Ovary (tissue), 9 donors: ENCODE results near the gene SNX25. TPM values are rescaled to one million over a fixed set of nuclear protein-coding genes. Genes with fewer than 3 reads are reported as not detected.

ENCODE experiments used
- DNase-seq, 5 donors: peaks; one replicate each; pipeline ENCODE4 v3.0.0-alpha.2; 2019 to 2020
- H3K27ac ChIP-seq, 2 donors: fragments of 200-600 bp; one replicate each; pipeline versions ENCODE4 v1.5.1 to v1.8.0; 2019 to 2022
- H3K27me3 ChIP-seq: fragments of 200-600 bp; one replicate; pipeline ENCODE4 v1.8.0; 2022
- H3K36me3 ChIP-seq: fragments of 200-600 bp; sonication (generic); one replicate; pipeline ENCODE4 v1.5.1; 2019
- H3K4me1 ChIP-seq: one replicate; pipeline ENCODE4 v1.8.1; 2013; ENCODE audit warnings: mild to moderate bottlenecking, moderate library complexity; ENCODE audit not compliant: insufficient read depth
- H3K4me3 ChIP-seq: fragments of 200-600 bp; sonication (generic); one replicate; pipeline ENCODE4 v1.5.1; 2017
- H3K9me3 ChIP-seq, 2 donors: fragments of 200-600 bp in 1 of 2; sonication (generic) in 1 of 2; one replicate each; pipeline versions ENCODE4 v1.5.1 to v1.8.1; 2013 to 2019; ENCODE audit warnings: mild to moderate bottlenecking in 1 of 2, moderate library complexity in 1 of 2
- EP300 ChIP-seq: sonication (generic); formaldehyde crosslinking; IDR thresholded peaks from one replicate; pipeline ENCODE4 v1.6.1; 2017; ENCODE audit warnings: antibody characterized with exemption
- POLR2A ChIP-seq: fragments of 450-650 bp; IDR thresholded peaks from one replicate; pipeline ENCODE4 v1.6.1; 2017; ENCODE audit warnings: antibody characterized with exemption, mild to moderate bottlenecking, moderate library complexity
- WGBS, 3 donors: extraction: QIAGEN DNeasy Blood & Tissue Kit in 1 of 3; methylation state at CpG; one replicate each; pipeline versions ENCODE4 v1.1.5 to v1.1.7; 2013 to 2017; 5-methylcytosine and 5-hydroxymethylcytosine counted together
- intact Hi-C, 4 donors: fragments of 100-400 bp; cut with DNase I; formaldehyde crosslinking; loops; one replicate each; pipeline versions ENCODE4 v1.11.0 to v1.15.1; 2022 to 2023
- polyA plus RNA-seq, 2 donors: library from polyadenylated mRNA; stranded (reverse); fragments of 200-250 nt in 1 of 2; fragments of 350-450 nt in 1 of 2; fragmentation: Illumina TruSeq in 1 of 2; extraction: RNeasy Lipid Tissue Mini Kit (QIAGEN cat#74804) in 1 of 2; gene quantifications; one replicate each; pipeline ENCODE4 v1.2.3, GENCODE V29; 2013 to 2014
- total RNA-seq, 7 donors: library from RNA; depleted of rRNA in 2 of 7; stranded (reverse); fragments of >200 nt in 2 of 7; fragmentation: NEBNext Ultra II Directional in 3 of 7; extraction: Animal tissue kit (Norgen Biotek cat#: 25700) in 3 of 7; gene quantifications; one replicate each; pipeline versions ENCODE4 v1.1.0 to v1.2.4, GENCODE V29; 2016 to 2023
- TF ChIP-seq, protein P1 (sequence below), 3 donors: fragments of 450-650 bp in 2 of 3; fragments of 200-600 bp in 1 of 3; IDR thresholded peaks; one replicate each; pipeline versions ENCODE4 v1.5.1 to v1.8.0; 2016 to 2022; ENCODE audit warnings: antibody characterized with exemption in 3 of 3, mild to moderate bottlenecking in 1 of 3
- donor health status: DM: no; HTN: no; CAD: no; lungs with moderate emphysema.
- donor health status: DM: no; HTN: no; CAD: no.
- donor health status: Bipolar disorder and iron deficiency.
- donor health status: DM: yes; HTN: yes; CAD: no.
- donor health status: DM: no; HTN: no; CAD: no.
- donor health status: DM: yes; HTN: yes; CAD: no.

The SNX25 gene
- total and polyA plus RNA-seq, 9 donors, result 7.9 to 28.4 (median 19.1) TPM

DNA sequence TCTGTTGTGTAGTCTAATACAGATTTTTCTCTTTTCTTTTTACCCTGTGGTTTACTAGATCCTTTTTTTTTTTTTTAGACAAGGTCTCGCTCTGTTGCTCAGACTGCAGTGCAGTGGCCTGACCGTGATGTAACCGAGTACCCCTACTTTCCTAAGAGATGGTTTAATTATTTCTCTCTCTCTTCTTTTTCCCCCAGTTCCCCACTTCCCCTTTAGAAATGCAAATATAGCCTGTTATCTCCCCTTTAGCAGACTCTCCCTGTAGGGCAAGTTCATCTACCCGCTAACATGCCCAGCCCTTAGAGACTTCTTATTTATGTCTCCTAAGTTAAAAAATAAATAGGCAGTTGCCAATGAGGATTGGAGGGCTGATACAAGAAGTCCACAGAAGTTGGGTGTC, 4.5 kb downstream of the SNX25 start:
- intact Hi-C loops, result loop anchor here in 1 of 4 donors (10.0 kb wide), 1 partner anchor 181 kb away; the partner anchor contains the start of genes ANKRD37 and LRP2BP

GRCh38 chr4:185215261-185215660, 5.9 kb downstream of the SNX25 start:
- Histone ChIP-seq H3K9me3 (no peaks in the 10 kb centered on the region), H3K27me3 (no peaks in the 10 kb centered on the region), H3K4me1 (peaks cover 5% of the 10 kb centered on the region), H3K27ac (no peak overlapping the region), H3K4me3 (no peak overlapping the region), H3K36me3 (no peaks in the 10 kb centered on the region)
- TF ChIP-seq POLR2A (no peak), EP300 (no peak)
- TF ChIP-seq, protein P1, sequence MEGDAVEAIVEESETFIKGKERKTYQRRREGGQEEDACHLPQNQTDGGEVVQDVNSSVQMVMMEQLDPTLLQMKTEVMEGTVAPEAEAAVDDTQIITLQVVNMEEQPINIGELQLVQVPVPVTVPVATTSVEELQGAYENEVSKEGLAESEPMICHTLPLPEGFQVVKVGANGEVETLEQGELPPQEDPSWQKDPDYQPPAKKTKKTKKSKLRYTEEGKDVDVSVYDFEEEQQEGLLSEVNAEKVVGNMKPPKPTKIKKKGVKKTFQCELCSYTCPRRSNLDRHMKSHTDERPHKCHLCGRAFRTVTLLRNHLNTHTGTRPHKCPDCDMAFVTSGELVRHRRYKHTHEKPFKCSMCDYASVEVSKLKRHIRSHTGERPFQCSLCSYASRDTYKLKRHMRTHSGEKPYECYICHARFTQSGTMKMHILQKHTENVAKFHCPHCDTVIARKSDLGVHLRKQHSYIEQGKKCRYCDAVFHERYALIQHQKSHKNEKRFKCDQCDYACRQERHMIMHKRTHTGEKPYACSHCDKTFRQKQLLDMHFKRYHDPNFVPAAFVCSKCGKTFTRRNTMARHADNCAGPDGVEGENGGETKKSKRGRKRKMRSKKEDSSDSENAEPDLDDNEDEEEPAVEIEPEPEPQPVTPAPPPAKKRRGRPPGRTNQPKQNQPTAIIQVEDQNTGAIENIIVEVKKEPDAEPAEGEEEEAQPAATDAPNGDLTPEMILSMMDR (IDR thresholded peaks at IDR 0.05), result no peak
- WGBS, 3 donors, result 5 to 15% (median 8%) methylated on average over 2 of the region's 2 CpGs
- intact Hi-C loops, result loop anchor here in 1 of 4 donors (10.0 kb wide), 1 partner anchor 180 kb away; the partner anchor contains the start of genes ANKRD37 and LRP2BP
- DNase-seq, result no peak

More for the DNA sequence above, 4.5 kb downstream of the SNX25 start:
- no peak for DNase-seq
- no peak overlapping the region for H3K4me3 ChIP-seq
- peaks cover 5% of the 10 kb centered on the region for H3K4me1 ChIP-seq
- no peaks in the 10 kb centered on the region for H3K36me3 ChIP-seq
- TF ChIP-seq POLR2A (no peak), EP300 (no peak)
- TF ChIP-seq, protein P1 (IDR thresholded peaks at IDR 0.05), result no peak
- no peaks in the 10 kb centered on the region for H3K27me3 ChIP-seq
- H3K27ac ChIP-seq, result no peak overlapping the region
- WGBS, 3 donors, result 95 to 98% (median 95%) methylated on average over 4 of the region's 4 CpGs
- H3K9me3 ChIP-seq, result no peaks in the 10 kb centered on the region

DNA sequence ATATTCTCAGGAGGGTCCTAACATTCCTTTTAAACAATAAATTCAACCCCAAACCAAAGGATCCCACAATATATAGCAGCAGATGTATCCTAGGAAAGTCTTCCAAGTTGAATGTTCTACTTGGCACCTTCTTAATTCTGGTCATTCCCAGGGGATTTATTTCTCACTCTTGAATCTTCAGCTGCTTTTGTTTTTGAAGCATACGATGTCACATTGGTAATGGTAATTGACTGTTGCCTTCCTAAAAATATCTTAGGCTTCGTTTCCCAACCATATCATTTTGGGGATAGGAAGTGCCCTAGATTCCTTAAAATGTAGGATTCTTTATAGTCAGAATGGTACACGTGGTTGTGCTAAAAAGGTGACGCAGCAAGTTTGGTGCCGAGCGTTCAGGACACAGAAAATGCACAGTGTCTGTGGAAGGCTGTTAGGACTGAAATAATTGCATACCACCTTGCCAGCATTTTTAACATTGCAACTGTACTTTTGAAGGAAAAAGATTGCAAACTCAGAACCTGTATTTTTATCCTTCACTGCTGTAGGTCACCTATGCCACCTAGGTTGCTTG, 8.1 kb downstream of the SNX25 start:
- H3K4me3 ChIP-seq, result no peak overlapping the region
- intact Hi-C loops, result loop anchor here in 1 of 4 donors (10.0 kb wide), 1 partner anchor 177 kb away; the partner anchor contains the start of genes ANKRD37 and LRP2BP
- no peaks in the 10 kb centered on the region for H3K9me3 ChIP-seq
- WGBS, 3 donors, result 68 to 76% (median 68%) methylated on average over 6 of the region's 6 CpGs
- peaks cover 14% of the 10 kb centered on the region for H3K4me1 ChIP-seq
- no peaks in the 10 kb centered on the region for H3K27me3 ChIP-seq
- no peaks in the 10 kb centered on the region for H3K36me3 ChIP-seq
- no peak for TF ChIP-seq EP300
- TF ChIP-seq, protein P1 (IDR thresholded peaks at IDR 0.05), result no peak
- no peak for TF ChIP-seq POLR2A
- no peak for DNase-seq
- H3K27ac ChIP-seq, result no peak overlapping the region

DNA sequence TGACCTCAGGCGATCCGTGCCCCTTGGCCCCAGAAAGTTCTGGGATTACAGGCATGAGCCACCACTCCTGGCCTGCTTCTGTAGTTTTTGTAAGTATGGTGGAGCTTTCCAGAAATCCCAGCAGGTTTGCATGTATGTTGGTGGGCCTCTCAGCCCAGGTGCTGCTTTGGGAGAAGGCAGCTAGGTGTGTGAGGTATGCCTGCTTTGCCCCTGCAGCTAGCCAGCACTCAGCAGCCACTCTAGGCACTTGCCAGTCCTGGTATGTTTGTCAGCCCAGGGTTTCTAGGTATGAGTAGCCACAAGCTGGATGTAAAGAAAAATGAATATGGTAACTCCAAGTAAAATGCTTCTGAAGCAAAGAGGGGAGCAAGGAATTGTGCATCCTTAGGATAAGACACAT, 8.9 kb downstream of the SNX25 start:
- no peak for DNase-seq
- Histone ChIP-seq H3K36me3 (no peaks in the 10 kb centered on the region), H3K27ac (no peak overlapping the region), H3K9me3 (no peaks in the 10 kb centered on the region), H3K27me3 (no peaks in the 10 kb centered on the region), H3K4me3 (no peak overlapping the region), H3K4me1 (peaks cover 14% of the 10 kb centered on the region)
- no peak for TF ChIP-seq EP300
- intact Hi-C loops, result loop anchor here in 1 of 4 donors (10.0 kb wide), 1 partner anchor 176 kb away; the partner anchor contains the start of genes ANKRD37 and LRP2BP
- 97 to 100% (median 97%) methylated on average over 2 of the region's 2 CpGs for WGBS, 3 donors
